Activated gamma-delta T cell (primary cell): Measurements from ENCODE around the gene SLC4A8.

Experiments used
- DNase-seq: peaks from one replicate; lab custom pipeline; 2025; lab: John Stamatoyannopoulos, UW

Gene SLC4A8

DNA sequence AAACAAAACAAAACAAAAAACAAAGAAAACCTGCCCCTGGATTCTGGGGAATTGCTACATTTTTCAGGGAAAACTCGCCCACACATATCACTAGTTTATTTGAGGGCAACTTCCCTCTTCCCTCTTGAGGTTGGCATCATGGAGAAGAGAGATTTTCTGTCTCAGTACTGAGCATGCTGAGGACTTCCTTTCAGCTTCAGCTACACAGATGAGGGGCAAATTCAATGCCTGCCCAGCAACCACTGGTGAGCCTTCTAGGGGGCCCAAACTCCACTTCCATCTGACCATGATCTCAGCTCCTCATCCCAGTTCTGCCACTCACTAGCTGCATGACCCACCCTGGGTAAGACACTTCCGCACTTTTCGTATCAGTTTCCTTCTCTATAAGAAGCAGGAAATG is 103.3 kb downstream of the SLC4A8 start:
- no peak for DNase-seq

DNA sequence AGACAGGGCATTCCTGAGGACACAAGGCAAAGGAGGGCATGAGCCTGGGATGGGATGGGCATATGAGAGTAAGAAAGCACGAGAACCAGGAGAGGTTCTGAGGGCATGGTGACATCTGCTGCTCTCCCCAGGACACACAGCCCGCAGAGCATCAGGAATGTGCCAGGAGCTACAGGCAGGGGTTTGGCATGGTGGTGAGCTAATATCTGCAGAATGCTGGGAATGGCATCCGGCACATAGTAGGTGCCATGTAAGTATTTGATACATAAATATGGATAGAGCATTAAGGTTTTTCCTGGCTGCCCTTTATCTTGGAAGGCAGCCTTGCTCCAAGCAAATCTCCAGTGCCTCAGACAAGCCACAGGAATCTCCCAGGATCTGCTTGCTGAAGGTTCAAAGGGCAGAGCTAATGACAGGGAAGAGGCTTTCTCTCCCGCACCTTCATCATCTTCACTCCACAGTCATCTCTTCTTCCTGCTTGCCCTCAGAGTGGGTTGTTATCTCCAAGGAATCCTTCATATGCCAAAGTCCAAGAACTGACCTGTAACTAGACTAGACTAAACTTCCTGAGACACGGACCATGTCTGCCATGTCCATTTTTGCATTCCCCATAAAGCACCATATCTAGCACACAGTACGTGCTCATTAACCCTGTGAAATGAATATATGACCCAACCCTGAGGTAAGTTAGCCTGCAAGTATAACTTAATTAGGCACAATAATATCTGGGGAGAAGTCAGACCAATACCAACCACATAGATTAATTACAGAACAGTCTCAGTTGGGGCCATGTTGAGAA is 104.4 kb downstream of the SLC4A8 start:
- no peak for DNase-seq

- no peak for DNase-seq
Measured at GRCh38 chr12:51529651-51529970, 105.0 kb downstream of the SLC4A8 start.

DNA sequence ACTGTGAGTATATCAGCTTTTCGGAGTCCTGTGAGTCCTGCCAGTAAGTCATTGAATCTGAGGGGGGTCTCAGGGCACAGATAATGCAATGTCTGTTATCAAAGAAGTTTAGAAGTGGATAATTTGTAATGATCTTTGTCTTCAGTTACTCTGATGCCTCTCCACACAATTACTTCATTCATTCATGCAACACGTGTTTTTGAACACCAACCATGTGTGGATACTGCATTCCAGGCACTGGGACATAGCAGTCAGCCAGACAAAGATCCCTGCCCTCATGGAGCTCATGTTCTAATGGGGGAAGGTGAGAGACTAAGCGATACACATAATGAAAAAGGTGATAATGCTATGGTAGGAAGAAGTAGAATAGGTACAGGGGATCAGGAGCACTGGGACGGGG is 105.6 kb downstream of the SLC4A8 start:
- no peak for DNase-seq

DNA sequence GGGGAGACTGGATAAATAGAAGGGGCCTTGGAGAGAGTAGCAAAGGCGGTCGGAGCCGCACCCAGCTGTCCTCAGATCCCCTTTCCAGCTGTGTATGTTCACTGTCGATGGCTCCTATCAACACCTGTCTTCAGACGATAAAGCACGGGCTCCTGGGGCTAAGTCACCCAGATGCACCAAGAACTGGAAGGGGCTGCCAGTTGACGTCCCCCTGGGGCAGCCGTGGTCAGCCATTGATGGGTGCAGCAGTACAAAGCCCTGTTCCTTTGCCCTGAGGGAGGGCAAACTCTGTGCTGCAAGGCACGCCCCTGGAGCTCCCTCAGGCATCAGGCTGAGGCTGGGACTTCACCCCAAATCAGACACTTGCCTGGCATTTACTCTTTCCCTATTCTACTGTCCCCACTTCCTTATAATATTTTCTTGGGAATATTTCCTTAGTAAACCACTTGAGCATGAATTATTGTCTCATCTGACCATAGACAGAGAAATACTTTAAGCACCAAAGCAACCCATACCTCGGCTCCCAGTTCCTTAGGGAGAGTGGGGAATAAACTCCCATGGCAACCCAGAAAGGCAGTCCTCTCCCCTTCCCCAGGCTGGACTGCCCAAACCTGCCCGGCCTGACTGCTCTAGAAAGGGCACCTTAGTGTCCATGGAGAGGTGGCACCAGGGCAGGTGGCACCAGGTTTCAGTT is 106.8 kb downstream of the SLC4A8 start:
- no peak for DNase-seq

- no peak for DNase-seq
Measured at GRCh38 chr12:51531978-51532497, 107.4 kb downstream of the SLC4A8 start.

GRCh38 chr12:51533799-51534198 is 109.2 kb downstream of the SLC4A8 start:
- no peak for DNase-seq

- DNase-seq, result no peak
Measured at GRCh38 chr12:51534216-51535074, 109.8 kb downstream of the SLC4A8 start.

DNA sequence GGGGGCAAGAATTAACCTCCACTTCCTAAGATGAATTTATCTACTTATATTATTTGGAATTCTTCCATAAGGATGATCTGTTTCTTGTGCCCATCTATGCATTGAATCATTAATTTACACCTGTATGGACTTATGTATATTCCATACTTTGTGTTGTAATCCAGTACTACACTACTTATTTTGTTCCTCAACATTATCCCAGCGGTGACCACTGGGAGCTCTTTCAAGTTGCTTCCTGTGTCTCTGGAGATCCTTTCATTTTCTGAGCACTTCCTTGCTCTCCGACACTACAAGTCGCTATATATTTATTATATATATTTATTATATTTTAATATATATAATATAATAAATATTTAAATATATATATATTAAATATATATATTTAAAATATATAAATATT is 111.5 kb downstream of the SLC4A8 start:
- no peak for DNase-seq

DNA sequence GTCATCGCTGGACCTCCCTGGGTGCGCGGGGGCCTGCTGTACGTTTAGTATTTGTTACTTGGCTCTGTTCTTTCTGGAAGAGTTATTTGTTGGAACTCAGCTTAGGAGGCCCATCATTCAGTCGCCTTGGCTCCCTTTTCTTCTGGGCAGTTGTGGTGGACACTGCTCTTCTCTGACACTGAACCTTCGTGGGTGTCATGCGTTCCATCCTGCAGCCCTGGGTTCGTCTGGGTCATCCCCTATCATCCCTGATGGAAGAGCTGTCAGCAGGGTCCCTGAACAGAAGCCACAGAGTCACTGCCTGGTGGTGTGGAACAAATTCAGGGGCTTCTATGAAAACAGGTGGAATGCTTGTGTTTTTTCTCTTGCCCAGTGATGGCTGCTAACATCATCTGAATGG is 113.5 kb downstream of the SLC4A8 start:
- DNase-seq, result no peak

- DNase-seq, result no peak
Measured at GRCh38 chr12:51538599-51538998, 114.0 kb downstream of the SLC4A8 start.

DNA sequence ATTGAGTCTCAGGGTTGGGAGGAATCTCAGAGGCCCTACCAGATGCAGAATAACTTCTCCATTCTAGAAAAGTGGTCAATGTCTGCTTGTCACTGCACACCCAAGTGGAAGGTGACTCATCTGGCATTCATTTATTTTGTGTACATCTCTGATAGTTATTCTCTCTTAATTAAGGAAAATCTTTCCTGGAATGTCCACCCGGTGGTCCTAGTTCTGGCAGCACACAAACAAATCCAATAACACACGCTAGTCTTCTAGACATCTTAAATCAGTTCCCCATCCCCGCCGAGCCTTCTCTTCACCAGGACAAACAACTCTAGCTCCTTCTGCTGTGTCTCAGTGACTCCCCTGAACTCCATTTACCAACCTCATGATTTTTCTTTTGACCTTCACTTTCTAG is 116.4 kb downstream of the SLC4A8 start:
- DNase-seq, result no peak

DNA sequence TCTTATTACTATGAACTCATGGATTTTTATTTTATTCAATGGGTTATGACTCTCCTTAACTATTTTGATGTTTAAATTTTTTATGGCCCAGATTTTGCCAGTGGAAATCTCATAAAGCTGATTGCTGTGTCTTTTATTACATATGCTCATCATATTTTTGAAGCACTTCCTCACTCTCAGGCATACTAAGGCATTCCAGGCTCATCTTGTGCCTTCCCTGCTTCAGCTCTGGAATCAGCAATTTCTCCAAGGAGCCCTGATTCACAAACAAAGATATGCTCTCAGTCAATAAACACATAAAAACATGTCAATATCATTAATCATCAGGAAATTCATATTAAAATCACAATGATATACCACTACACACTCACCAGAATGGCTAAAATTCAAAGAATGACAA is 121.5 kb downstream of the SLC4A8 start:
- DNase-seq, result no peak

DNA sequence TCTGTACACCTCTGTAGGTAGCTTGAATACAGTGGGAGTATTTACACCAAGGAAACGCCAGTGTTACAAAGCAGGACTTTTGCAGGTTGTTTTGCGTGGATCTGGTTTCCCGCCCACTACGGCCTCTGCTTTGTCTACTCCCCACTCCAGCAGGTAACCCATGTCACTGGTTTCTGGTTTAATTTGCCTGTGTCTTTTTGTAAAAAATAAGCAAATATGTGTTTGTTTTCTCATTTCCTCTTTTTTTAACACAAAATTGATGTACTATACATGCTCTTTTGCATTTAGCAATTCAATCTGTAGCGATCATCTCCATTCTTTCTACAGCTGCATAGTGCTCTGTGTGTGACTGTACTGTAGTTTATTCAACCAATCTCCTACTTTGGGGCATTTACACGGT is 123.0 kb downstream of the SLC4A8 start:
- no peak for DNase-seq

- DNase-seq, result no peak
Measured at GRCh38 chr12:51548241-51548640, 123.6 kb downstream of the SLC4A8 start.

- DNase-seq, result no peak
Measured at GRCh38 chr12:51549637-51550036, 125.0 kb downstream of the SLC4A8 start.
